Progenitor cell of endocrine pancreas (in vitro differentiated cells): ENCODE results near the gene CYTH1. TPM values are rescaled to one million over a fixed set of nuclear protein-coding genes. Genes with fewer than 3 reads are reported as not detected.

Experiments used
- DNase-seq: peaks from one replicate; pipeline ENCODE4 v3.0.0; 2021; ENCODE audit warnings: low spot score; ENCODE audit not compliant: unreplicated experiment
- H3K27ac Mint-ChIP-seq: 2 replicates; pipeline ENCODE4 v1.8.0; 2021; ENCODE audit warnings: mild to moderate bottlenecking, moderate library complexity, mixed read lengths
- H3K27me3 Mint-ChIP-seq: 2 replicates; pipeline ENCODE4 v1.8.0; 2021; ENCODE audit warnings: mixed read lengths
- H3K36me3 Mint-ChIP-seq: 2 replicates; pipeline ENCODE4 v1.8.0; 2022; ENCODE audit warnings: mixed read lengths; ENCODE audit not compliant: insufficient read depth
- H3K4me1 Mint-ChIP-seq: 2 replicates; pipeline ENCODE4 v1.8.0; 2021; ENCODE audit warnings: low read depth, mixed read lengths
- H3K4me3 Mint-ChIP-seq: 2 replicates; pipeline ENCODE4 v1.8.0; 2021; ENCODE audit warnings: low read depth, mild to moderate bottlenecking, moderate library complexity, mixed read lengths
- H3K9me3 Mint-ChIP-seq: 2 replicates; pipeline ENCODE4 v1.8.0; 2021; ENCODE audit warnings: low read depth, mixed read lengths
- total RNA-seq: library from RNA; stranded (reverse); gene quantifications from 2 replicates; pipeline ENCODE4 v1.2.1, GENCODE V29; 2021
- TF ChIP-seq, protein P1 (sequence below): fragments of 200-600 bp; sonication (generic); IDR thresholded peaks from one replicate; pipeline ENCODE4 v1.5.0; 2021; ENCODE audit warnings: antibody characterized with exemption, mild to moderate bottlenecking; ENCODE audit not compliant: unreplicated experiment

The CYTH1 gene
- total RNA-seq, 1 donor from 2014 or later: 33.3 TPM

DNA sequence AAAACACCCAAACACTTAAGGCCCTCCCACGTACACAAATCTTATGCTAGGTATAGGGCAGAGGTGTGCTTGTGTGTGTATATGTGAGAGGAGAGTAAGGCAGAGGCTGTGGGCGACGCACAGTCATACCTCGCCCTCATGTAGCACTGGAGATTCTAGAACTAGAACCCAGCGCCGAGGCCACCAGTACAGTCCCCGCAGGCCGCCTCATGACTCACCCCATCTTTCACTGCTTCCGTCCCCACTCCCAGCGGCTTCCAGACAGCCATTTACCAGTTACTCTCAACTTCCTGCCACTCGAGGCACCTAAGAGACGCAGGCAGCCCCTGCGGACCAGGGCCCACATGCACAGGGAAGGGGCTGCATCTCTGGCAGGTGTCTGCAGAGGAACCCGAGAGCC, 23.2 kb upstream of the CYTH1 start:
- Mint-ChIP-seq H3K36me3 (peaks cover 20% of the 10 kb centered on the region), H3K27ac (no peak overlapping the region), H3K27me3 (no peaks in the 10 kb centered on the region), H3K4me1 (no peaks in the 10 kb centered on the region), H3K9me3 (no peaks in the 10 kb centered on the region), H3K4me3 (no peak overlapping the region)
- DNase-seq: no peak
- TF ChIP-seq, protein P1, sequence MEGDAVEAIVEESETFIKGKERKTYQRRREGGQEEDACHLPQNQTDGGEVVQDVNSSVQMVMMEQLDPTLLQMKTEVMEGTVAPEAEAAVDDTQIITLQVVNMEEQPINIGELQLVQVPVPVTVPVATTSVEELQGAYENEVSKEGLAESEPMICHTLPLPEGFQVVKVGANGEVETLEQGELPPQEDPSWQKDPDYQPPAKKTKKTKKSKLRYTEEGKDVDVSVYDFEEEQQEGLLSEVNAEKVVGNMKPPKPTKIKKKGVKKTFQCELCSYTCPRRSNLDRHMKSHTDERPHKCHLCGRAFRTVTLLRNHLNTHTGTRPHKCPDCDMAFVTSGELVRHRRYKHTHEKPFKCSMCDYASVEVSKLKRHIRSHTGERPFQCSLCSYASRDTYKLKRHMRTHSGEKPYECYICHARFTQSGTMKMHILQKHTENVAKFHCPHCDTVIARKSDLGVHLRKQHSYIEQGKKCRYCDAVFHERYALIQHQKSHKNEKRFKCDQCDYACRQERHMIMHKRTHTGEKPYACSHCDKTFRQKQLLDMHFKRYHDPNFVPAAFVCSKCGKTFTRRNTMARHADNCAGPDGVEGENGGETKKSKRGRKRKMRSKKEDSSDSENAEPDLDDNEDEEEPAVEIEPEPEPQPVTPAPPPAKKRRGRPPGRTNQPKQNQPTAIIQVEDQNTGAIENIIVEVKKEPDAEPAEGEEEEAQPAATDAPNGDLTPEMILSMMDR: no peak

DNA sequence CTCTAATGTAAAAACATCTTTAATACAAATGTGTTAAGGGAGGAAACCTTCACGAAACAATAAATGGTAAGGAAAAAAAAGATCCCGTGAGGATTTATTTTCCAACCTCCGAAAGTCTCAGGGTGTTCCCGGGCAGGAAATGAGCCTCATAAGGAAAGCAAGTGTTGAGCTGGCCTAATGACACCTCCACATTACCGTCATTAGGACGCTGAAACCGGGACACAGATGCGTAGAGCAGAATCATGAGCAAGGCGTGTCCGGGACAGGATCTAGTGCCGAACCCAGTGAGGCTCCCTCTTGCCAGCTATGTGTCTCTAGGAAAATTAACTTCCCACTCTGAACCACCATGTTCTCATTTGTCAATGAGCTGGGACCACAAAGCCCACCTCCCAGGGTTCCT, 22.7 kb upstream of the CYTH1 start:
- H3K36me3 Mint-ChIP-seq: peaks cover 20% of the 10 kb centered on the region
- H3K27ac Mint-ChIP-seq: peak overlapping the region; percentile 59

DNA sequence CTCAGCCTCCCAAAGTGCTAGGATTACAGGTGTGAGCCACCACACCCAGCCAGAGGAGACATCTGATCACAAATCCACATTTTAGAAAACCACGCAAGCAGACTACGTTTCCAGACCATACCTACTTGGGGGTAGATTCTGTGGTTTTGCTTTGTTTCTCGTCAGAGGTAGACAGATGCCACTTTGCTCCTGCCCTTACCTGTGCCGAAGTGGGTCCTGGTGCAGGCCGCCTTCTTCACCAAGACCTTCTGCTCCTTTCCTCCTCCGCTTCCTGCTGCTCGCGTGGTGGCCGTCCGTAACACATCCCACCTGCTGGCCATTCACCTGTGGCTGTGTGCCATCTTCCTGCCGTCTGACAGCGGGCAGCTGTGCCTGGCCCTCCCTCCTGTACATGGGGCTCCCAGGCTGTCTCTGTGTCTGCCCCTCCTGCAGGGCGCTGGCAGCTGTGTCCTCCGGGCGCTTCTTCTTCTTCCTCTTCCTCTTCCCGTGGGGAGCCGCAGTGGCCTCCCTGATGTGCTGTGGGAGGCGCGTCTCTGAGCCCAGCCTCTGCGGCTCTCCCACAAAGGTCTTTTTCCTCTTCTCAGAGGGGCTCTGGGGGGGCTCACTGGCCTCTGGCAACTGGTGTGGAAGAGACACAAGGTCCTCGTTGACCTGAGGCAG, 21.2 kb upstream of the CYTH1 start:
- H3K27me3 Mint-ChIP-seq: no peaks in the 10 kb centered on the region
- no peak overlapping the region for H3K4me3 Mint-ChIP-seq
- H3K4me1 Mint-ChIP-seq: no peaks in the 10 kb centered on the region
- no peaks in the 10 kb centered on the region for H3K9me3 Mint-ChIP-seq
- no peak overlapping the region for H3K27ac Mint-ChIP-seq
- H3K36me3 Mint-ChIP-seq: peaks cover 24% of the 10 kb centered on the region
- TF ChIP-seq, protein P1: no peak
- no peak for DNase-seq

More for the DNA sequence above, 22.7 kb upstream of the CYTH1 start:
- Mint-ChIP-seq H3K4me3 (no peak overlapping the region), H3K27me3 (no peaks in the 10 kb centered on the region), H3K4me1 (no peaks in the 10 kb centered on the region), H3K9me3 (no peaks in the 10 kb centered on the region)
- no peak for DNase-seq
- TF ChIP-seq, protein P1: no peak

DNA sequence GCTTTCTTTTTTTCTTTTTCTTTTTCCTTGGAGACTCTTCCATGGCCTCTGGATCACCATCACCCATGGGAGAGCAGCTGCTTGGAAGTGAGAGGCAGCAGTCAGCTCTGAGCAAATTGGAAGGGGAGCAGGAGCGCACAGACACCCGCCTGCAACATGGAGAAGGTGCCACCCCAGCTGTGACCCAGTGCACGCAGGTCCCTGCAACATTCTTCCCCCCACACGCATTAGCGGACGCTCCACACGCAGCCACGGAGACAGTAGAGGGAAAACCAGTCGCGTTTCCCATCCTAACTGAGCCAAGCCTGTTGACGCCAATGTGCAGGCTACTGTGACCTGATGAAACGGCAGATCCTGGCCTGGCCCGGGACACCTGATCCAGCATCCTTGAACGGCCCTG, 20.4 kb upstream of the CYTH1 start:
- H3K4me3 Mint-ChIP-seq: no peak overlapping the region
- H3K4me1 Mint-ChIP-seq: no peaks in the 10 kb centered on the region
- no peaks in the 10 kb centered on the region for H3K27me3 Mint-ChIP-seq
- H3K9me3 Mint-ChIP-seq: no peaks in the 10 kb centered on the region
- H3K36me3 Mint-ChIP-seq: peaks cover 29% of the 10 kb centered on the region
- DNase-seq: no peak
- H3K27ac Mint-ChIP-seq: no peak overlapping the region
- TF ChIP-seq, protein P1: no peak

DNA sequence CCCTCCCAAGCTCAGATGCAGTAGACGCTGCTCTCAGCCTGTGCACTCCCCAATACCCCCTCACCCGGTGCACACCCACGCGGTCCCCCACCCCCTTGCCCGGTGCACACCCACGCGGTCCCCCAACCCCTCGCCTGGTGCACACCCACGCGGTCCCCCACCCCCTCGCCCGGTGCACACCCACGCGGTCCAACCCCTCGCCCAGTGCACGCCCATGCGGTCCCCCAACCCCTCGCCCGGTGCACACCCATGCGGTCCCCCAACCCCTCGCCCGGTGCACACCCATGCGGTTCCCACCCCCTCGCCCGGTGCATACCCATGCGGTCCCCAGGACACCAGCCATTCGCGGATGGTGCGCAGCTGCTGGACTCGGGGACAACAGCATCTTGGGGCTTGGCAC, 19.9 kb upstream of the CYTH1 start:
- H3K4me1 Mint-ChIP-seq: no peaks in the 10 kb centered on the region
- DNase-seq: no peak
- H3K4me3 Mint-ChIP-seq: no peak overlapping the region
- H3K27me3 Mint-ChIP-seq: no peaks in the 10 kb centered on the region
- TF ChIP-seq, protein P1: no peak
- H3K36me3 Mint-ChIP-seq: peaks cover 27% of the 10 kb centered on the region
- no peak overlapping the region for H3K27ac Mint-ChIP-seq
- H3K9me3 Mint-ChIP-seq: no peaks in the 10 kb centered on the region
